HCT116 (cell line): ENCODE measurements around the gene PDCD5.

Source experiments
- CEBPB ChIP-seq: IDR thresholded peaks from 2 replicates; pipeline ENCODE4 v1.6.1; 2012; ENCODE audit warnings: low read depth
- EZH2 ChIP-seq: fragments of 200-600 bp; sonication (generic); IDR thresholded peaks from 2 replicates; pipeline ENCODE4 v1.6.1; 2017; ENCODE audit warnings: antibody characterized with exemption, mixed run types
- POLR2A ChIP-seq: IDR thresholded peaks from 2 replicates; pipeline ENCODE4 v1.7.0; 2011; ENCODE audit warnings: borderline replicate concordance; ENCODE audit not compliant: insufficient read depth, insufficient read length; ENCODE audit errors: extremely low read depth
- POLR2AphosphoS5 ChIP-seq: IDR thresholded peaks from 2 replicates; pipeline ENCODE4 v1.6.1; 2011; ENCODE audit warnings: mild to moderate bottlenecking, low read depth, low read length, moderate library complexity
- SIN3A ChIP-seq: IDR thresholded peaks from 2 replicates; pipeline ENCODE4 v1.6.1; 2012; ENCODE audit warnings: low read depth
- TCF7L2 ChIP-seq: IDR thresholded peaks from 2 replicates; pipeline ENCODE4 v1.7.0; 2011; ENCODE audit warnings: borderline replicate concordance, inconsistent platforms; ENCODE audit not compliant: insufficient read depth, insufficient read length; ENCODE audit errors: extremely low read depth
- TF ChIP-seq, protein P1 (sequence below), 3 experiments: fragments of 200-600 bp in 1 of 3; sonication (generic) in 1 of 3; IDR thresholded peaks in 2 of 3; conservative IDR thresholded peaks in 1 of 3; 2 replicates each; pipeline ENCODE4 v1.5.1; 2012 to 2017; ENCODE audit warnings: low read depth in 2 of 3, low read length in 2 of 3, antibody characterized with exemption in 1 of 3, borderline replicate concordance in 1 of 3, control low read depth in 1 of 3, mild to moderate bottlenecking in 1 of 3, mixed read lengths in 1 of 3, mixed run types in 1 of 3, moderate library complexity in 1 of 3; ENCODE audit not compliant: insufficient read depth in 1 of 3
- TF ChIP-seq, protein P2 (sequence below): IDR thresholded peaks from 2 replicates; pipeline ENCODE4 v1.6.1; 2012
- TF ChIP-seq, protein P3 (sequence below): IDR thresholded peaks from 2 replicates; pipeline ENCODE4 v1.6.1; 2012

DNA sequence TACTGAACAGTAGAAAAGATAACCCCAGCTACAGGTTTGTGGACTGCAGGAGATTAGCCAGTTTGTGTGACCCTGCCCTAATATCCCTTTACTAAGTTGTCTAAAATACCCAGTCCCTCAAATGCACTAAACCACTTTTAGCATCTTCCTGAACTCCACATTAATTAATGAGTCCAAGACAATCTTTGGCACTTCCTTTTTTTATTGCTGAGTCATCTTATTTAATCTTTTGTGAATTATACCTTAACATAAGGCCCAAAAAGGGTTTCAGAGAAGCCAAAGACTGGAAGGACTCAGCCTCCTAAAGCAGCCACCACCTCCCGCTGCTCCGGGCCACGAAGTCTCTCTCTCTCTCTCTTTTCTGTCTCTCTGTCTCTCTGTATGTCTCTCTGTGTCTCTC is 48.8 kb upstream of the PDCD5 start:
- TF ChIP-seq, protein P1, sequence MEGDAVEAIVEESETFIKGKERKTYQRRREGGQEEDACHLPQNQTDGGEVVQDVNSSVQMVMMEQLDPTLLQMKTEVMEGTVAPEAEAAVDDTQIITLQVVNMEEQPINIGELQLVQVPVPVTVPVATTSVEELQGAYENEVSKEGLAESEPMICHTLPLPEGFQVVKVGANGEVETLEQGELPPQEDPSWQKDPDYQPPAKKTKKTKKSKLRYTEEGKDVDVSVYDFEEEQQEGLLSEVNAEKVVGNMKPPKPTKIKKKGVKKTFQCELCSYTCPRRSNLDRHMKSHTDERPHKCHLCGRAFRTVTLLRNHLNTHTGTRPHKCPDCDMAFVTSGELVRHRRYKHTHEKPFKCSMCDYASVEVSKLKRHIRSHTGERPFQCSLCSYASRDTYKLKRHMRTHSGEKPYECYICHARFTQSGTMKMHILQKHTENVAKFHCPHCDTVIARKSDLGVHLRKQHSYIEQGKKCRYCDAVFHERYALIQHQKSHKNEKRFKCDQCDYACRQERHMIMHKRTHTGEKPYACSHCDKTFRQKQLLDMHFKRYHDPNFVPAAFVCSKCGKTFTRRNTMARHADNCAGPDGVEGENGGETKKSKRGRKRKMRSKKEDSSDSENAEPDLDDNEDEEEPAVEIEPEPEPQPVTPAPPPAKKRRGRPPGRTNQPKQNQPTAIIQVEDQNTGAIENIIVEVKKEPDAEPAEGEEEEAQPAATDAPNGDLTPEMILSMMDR (IDR thresholded peaks at IDR 0.05 in 2 of 3, conservative IDR thresholded peaks at IDR 0.05 in 1 of 3; ENCODE audit: borderline replicate concordance in 1 of 3, insufficient read depth in 1 of 3, low read depth in 2 of 3, low read length in 2 of 3): no peak
- TF ChIP-seq CEBPB (no peak), TCF7L2 (no peak), EZH2 (no peak), POLR2AphosphoS5 (no peak), SIN3A (no peak), POLR2A (no peak)
- TF ChIP-seq, protein P2, sequence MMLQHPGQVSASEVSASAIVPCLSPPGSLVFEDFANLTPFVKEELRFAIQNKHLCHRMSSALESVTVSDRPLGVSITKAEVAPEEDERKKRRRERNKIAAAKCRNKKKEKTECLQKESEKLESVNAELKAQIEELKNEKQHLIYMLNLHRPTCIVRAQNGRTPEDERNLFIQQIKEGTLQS: no peak
- TF ChIP-seq, protein P3, sequence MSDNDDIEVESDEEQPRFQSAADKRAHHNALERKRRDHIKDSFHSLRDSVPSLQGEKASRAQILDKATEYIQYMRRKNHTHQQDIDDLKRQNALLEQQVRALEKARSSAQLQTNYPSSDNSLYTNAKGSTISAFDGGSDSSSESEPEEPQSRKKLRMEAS: no peak
